HG02981 (cell line): ENCODE measurements around the gene CLEC16A.

Experiments used
- ATAC-seq: cut with Tn5 transposase; IDR thresholded peaks from one replicate; pipeline ENCODE4 v1.9.1; 2021; ENCODE audit warnings: mild to moderate bottlenecking, moderate library complexity; ENCODE audit not compliant: unreplicated experiment

CLEC16A gene, protein sequence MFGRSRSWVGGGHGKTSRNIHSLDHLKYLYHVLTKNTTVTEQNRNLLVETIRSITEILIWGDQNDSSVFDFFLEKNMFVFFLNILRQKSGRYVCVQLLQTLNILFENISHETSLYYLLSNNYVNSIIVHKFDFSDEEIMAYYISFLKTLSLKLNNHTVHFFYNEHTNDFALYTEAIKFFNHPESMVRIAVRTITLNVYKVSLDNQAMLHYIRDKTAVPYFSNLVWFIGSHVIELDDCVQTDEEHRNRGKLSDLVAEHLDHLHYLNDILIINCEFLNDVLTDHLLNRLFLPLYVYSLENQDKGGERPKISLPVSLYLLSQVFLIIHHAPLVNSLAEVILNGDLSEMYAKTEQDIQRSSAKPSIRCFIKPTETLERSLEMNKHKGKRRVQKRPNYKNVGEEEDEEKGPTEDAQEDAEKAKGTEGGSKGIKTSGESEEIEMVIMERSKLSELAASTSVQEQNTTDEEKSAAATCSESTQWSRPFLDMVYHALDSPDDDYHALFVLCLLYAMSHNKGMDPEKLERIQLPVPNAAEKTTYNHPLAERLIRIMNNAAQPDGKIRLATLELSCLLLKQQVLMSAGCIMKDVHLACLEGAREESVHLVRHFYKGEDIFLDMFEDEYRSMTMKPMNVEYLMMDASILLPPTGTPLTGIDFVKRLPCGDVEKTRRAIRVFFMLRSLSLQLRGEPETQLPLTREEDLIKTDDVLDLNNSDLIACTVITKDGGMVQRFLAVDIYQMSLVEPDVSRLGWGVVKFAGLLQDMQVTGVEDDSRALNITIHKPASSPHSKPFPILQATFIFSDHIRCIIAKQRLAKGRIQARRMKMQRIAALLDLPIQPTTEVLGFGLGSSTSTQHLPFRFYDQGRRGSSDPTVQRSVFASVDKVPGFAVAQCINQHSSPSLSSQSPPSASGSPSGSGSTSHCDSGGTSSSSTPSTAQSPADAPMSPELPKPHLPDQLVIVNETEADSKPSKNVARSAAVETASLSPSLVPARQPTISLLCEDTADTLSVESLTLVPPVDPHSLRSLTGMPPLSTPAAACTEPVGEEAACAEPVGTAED

DNA sequence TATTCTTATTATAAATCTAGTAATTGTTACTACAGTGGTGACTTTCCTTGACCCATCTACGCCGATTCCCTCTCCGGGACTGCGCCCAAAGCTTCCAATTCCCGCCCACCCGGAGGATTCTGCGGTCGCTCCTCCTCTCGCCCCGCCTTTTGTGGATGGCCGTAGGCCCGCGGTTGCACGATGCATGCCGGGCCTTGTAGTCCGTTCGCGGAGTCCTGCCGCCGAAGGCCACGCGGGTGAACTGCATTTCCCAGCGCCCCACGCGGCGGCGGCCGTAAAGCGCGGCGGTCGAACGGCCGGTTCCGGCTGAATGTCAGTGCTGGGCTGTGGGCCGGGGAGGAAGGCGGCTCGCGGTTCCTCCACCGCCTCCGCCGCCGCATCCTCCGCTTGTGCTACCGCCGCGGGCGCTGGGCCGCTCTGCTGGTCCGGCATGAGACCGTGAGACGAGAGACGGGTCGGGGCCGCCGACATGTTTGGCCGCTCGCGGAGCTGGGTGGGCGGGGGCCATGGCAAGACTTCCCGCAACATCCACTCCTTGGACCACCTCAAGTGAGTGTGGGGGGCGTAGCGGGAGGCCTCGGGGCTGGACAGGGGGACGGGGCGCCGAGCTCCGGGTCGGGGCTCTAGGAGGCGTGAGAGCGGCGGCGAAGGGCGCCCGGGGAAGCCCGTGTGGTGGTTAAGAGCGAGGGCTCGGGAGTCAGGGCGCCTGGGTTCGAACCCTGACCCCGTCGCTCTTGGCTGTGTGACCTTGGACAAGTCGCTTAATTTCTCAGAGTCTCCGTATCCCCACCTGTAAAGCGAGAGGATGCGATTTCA, at the start of gene CLEC16A:
Gene CLEC16A, plus strand, starts transcription at position 316 of the 816 bp plus-strand sequence. Its CDS starts 154 bp downstream, at position 470.
- ATAC-seq: peak; percentile 66

DNA sequence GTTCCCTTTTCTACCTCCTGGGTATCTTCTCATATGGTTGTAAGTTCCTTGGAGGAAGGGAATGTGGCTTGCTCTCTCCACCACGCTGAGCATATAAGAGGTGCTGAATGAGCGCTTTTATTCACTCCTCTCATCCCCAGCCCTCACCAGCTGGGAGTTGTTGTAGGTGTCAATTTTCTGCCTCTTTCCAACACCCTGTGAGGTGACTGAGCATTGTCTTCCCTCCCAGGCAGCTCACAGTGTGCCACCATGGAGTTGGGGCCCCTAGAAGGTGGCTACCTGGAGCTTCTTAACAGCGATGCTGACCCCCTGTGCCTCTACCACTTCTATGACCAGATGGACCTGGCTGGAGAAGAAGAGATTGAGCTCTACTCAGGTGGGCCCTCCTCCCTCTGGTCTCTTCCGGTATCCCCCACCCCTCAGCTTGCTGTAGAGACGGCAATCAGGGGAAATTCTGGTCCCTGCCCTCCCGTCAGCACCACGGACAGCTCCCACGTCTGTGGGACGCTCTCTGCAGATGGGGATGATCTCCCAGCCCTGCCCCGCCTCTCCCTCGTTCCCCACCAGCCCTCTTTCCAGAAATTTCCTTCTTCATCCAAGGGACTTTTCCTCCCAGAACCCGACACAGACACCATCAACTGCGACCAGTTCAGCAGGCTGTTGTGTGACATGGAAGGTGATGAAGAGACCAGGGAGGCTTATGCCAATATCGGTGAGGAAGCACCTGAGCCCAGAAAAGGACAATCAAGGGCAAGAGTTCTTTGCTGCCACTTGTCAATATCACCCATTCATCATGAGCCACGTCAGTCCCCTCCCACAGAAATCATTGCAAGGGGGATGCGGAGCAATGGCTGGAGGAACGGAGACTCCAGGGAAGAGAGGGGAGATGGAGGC, 49.1 kb upstream of the CLEC16A start:
- ATAC-seq: no peak

DNA sequence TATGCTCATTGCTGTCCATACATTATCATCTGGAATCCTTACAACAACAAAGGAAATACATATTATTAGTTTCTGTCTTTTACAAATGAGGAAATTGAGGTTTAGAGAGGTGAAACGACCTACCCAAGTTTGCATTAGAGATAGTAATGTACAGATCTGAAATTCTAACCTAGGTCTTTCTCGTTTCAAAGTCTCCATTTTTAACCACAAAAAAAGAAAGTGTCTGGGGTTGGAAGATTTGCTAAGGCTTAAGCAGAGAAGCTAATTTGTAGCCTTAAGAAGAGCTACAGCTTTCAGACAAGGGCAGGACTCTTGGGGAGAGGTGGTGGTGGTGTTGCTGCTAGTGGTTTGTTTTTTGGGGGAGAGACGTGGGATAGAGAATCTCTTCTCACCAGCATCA, 48.2 kb upstream of the CLEC16A start:
- ATAC-seq: no peak

DNA sequence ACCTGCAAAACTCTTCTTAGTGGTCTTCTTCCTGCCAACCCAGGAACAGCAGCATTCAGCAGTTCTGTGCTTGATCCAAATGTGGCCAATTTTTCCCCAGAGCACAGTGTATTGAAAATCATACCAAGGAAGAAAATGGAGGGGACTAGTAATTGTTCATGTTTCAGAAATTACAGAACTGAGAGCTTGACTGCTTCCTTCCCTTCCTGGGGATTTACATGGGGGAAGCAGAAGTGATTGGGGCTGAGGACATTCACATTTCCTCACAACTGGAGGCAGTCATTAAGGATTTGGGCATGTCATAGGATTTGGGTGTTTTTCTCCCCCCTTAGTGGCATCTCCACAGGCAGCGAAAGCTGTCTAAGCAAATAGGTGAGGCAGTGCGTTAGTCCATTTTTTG, 47.6 kb upstream of the CLEC16A start:
- no peak for ATAC-seq

DNA sequence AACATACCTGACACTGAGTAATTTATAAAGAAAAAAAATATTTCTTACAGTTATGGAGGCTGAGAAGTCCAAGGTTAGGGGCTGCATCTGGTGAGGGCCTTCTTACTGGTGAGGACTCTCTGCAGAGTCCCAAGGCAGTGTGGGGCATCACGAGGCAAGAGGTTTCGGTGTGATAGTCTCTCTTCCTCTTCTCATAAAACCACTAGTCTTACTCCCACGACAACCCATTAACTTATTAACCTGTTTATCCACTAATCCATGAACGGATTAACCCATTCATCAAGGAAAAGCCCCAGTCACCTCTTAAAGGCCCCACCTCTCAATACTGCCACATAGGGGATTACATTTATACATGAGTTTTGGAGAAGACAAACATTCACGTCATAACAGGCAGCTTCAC, 47.2 kb upstream of the CLEC16A start:
- peak; percentile 64 for ATAC-seq

DNA sequence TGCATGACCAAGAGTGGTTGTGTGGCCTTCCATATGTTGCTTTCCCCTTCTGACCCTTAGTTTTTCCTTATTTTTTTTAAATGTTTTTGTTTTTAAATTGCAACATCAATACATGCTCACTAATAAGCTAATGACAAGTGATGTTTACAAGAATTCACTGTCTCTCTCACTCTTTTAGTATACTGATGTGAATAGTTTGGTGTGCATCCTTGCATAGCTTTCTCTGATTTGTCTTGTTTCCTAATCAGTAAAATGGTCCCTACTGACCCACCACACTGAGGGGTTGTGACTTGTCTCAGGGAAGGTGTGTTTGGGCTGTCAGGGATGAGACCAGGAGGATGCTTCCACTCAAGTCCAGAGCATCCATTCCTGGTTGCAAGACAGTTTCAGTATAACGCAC, 41.4 kb upstream of the CLEC16A start:
- no peak for ATAC-seq

DNA sequence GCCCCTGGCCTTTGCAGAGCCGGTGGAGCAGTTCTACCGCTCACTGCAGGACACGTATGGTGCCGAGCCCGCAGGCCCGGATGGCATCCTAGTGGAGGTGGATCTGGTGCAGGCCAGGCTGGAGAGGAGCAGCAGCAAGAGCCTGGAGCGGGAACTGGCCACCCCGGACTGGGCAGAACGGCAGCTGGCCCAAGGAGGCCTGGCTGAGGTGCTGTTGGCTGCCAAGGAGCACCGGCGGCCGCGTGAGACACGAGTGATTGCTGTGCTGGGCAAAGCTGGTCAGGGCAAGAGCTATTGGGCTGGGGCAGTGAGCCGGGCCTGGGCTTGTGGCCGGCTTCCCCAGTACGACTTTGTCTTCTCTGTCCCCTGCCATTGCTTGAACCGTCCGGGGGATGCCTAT, 37.9 kb upstream of the CLEC16A start:
- no peak for ATAC-seq

DNA sequence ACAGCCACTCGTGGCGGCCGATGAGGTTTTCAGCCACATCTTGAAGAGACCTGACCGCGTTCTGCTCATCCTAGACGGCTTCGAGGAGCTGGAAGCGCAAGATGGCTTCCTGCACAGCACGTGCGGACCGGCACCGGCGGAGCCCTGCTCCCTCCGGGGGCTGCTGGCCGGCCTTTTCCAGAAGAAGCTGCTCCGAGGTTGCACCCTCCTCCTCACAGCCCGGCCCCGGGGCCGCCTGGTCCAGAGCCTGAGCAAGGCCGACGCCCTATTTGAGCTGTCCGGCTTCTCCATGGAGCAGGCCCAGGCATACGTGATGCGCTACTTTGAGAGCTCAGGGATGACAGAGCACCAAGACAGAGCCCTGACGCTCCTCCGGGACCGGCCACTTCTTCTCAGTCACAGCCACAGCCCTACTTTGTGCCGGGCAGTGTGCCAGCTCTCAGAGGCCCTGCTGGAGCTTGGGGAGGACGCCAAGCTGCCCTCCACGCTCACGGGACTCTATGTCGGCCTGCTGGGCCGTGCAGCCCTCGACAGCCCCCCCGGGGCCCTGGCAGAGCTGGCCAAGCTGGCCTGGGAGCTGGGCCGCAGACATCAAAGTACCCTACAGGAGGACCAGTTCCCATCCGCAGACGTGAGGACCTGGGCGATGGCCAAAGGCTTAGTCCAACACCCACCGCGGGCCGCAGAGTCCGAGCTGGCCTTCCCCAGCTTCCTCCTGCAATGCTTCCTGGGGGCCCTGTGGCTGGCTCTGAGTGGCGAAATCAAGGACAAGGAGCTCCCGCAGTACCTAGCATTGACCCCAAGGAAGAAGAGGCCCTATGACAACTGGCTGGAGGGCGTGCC, 37.2 kb upstream of the CLEC16A start:
- ATAC-seq: no peak

DNA sequence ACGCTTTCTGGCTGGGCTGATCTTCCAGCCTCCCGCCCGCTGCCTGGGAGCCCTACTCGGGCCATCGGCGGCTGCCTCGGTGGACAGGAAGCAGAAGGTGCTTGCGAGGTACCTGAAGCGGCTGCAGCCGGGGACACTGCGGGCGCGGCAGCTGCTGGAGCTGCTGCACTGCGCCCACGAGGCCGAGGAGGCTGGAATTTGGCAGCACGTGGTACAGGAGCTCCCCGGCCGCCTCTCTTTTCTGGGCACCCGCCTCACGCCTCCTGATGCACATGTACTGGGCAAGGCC, 36.7 kb upstream of the CLEC16A start:
- ATAC-seq: no peak

DNA sequence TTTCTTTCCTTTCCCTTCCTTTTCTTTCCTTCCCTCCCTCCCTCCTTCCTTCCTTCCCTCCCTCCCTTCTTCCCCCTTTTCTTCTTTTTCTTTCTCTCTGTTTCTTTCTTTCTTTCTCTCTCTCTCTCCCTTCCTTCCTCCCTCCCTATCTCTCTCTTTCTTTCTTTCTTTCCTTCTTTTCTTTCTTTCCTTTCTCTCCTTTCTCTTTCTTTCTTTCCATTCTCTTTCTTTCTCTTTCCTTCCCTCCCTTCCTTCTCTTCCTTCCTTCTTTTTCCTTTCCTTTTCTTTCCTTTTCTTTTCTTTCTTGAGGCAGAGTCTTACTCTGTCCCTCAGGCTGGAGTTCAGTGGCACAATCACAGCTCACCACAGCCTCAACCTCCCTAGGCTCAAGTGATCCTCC, 33.1 kb upstream of the CLEC16A start:
- no peak for ATAC-seq

DNA sequence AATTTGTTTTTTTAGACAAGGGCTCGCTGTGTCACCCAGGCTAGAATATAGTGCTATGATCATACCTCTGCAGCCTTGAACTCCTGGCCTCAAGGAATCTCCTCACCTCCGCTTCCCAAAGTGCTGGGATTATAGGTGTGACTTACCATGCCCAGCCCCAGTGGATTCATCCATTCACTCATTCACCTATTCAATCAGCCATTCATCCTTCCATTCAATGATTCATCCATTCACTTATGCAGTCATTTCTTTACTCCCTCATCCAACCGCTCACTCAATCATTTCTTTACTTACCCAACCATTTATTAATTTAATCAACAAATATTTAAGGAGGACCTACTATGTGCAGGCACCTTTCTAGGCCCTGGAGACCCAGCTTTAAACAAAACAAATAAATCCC, 27.8 kb upstream of the CLEC16A start:
- ATAC-seq: no peak

DNA sequence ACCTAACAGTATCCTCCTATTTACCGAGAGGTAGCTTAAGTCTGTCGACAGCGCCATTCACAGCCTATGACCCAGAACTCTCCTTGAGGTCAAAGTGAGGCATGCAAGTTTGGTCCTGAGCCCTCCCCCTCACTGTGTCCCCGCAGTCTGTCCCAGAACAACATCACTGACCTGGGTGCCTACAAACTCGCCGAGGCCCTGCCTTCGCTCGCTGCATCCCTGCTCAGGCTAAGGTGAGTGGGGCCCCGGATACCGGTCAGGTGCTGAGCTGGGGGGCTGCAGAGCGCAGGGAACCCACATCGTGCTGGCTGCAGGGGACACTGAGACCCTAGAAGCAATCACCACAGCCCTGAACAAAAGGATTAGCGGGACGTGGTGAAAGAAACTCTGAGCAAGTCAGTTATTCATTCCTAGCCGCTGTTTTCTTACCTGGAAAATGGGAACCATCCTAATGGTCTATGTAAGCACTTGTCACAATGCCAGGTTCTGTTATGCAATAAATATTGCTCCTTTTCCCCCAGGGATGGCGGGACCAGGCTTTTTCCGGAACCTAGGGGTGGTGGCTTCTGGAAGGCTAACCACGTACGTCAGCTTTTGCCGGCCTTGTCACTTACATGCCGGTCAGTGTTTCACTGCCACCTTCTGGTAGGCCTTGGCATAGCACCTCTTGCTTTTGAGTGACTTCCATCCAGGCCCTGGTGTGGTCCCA, 25.9 kb upstream of the CLEC16A start:
- peak; percentile 72 for ATAC-seq

DNA sequence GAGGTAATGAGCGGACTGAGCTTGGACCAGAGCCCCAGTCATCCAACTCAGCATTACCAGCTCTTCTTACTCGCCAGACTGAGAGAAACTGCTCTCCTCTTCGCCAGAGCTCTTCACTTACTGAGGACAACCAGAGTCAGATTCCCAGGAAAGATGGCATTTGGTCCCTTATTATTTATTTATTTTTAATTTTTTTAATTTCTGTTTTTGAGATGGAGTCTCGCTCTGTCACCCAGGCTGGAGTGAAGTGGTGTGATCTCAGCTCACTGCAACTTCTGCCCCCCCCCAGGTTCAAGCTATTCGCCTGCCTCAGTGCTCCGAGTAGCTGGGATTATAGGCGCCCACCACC, 25.4 kb upstream of the CLEC16A start:
- no peak for ATAC-seq

DNA sequence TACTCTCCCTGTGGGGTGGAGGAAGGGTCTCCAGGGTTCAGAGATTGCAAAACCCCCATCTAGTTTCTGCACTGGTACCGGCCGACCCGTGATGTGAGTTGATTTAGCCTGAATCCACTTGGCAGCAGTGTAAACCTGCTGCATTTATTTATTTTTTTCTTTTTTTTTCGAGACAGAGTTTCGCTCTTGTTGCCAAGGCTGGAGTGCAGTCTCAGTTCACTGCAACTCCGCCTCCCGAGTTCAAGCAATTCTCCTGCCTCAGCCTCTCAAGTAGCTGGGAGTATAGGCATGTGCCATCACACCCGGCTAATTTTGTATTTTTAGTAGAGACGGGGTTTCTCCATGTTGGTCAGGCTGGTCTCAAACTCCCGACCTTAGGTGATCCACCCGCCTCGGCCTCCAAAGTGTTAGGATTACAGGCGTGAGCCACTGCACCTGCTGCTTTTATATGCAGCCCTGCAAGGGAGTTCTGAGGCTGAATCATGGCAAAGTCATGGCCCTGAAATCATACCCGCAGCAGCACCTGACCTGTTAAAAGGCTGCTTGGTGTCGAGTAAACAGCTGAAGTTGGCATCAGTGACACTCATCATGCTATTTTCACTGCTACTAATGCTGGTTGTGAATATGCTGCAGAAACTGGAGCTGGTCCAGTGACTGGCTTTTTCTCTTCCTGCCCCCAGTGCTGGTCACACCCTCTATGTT, 23.5 kb upstream of the CLEC16A start:
- ATAC-seq: no peak

DNA sequence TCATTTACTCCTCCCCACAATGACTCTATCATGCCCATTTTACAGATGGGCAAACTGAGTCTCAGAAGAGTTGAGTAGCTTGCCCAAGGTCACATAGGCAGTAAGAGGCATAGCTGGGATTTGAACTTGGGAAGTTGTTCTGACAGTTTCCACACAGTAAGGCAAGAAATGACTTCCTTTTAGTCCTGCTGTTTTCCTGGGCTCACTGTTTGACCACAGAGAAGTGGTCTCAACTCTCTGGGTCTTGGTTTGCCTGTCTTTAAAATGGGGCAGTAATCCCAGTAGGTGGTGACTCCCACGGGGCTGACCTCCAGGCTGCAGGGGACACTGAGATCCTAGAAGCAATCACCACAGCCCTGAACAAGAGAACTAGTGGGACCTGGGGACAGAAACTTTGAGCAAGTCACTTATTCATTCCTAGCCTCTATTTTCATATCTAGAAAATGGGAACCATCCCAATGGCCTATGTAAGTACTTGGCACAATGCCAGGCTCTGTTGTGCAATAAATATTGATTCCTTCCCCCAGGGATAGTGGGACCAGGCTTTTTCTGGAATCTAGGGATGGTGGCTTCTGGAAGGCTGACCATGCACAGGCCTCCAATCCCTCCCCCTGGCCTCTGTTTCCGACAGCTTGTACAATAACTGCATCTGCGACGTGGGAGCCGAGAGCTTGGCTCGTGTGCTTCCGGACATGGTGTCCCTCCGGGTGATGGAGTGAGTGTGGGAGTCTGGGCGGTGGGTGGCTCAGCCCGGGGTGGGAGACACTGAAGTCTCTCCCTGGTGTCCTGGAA, 22.6 kb upstream of the CLEC16A start:
- no peak for ATAC-seq

DNA sequence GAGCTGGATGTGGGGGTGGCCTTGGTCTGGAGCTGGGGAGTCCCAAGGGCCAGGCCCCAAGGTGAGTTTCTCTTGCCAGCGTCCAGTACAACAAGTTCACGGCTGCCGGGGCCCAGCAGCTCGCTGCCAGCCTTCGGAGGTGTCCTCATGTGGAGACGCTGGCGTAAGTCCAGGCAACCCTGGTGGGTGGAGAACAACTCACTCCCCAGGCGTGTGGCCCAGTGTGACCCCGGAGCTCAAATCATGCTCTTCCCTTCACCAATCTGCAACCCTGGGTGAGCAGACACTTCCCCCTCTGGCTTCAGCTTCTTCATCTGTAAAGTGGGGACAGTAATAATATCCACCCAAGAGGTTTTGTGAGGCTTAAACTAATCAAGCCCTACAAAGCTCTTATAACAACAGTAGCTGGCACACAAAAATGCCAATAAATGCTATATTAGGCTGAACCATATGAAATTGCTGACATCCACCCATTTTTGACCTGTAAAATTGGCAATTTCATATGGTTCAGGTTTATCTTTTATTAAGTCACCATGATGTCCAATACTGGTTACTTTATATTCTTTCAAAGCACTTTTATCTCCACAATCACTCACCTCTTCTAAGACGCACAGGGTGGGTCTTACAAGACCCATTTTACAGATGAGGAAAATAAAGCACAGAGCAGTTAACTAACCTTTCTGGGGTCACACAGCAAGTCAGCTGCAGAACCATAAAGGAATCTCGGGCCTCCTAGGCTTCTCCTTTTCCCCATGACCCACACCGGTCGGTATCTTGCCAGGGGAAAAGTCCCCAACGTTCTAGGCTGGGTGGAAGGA, 21.8 kb upstream of the CLEC16A start:
- ATAC-seq: no peak
